Thoracic aorta (tissue), 2 donors: ENCODE data around the gene ALG5. TPM values are rescaled to one million over a fixed set of nuclear protein-coding genes. Genes with fewer than 3 reads are reported as not detected.

Source experiments
- ATAC-seq: fragments of 150-250 bp; one replicate; pipeline ENCODE4 v1.8.0; 2017; ENCODE audit warnings: low read depth; ENCODE audit not compliant: insufficient number of reproducible peaks, low FRiP score
- DNase-seq: peaks from one replicate; pipeline ENCODE4 v3.0.0-alpha.2; 2020; ENCODE audit warnings: low spot score
- H3K27ac ChIP-seq, 2 donors: fragments of 200-600 bp; sonication (generic); 1 replicate in 1 of 2; 2 replicates in 1 of 2; pipeline ENCODE4 v1.5.1; 2016; ENCODE audit warnings: mild to moderate bottlenecking in 2 of 2, moderate library complexity in 2 of 2
- H3K27me3 ChIP-seq: fragments of 200-600 bp; sonication (generic); replicated peaks from 2 replicates; pipeline ENCODE4 v1.6.0; 2016; ENCODE audit warnings: mild to moderate bottlenecking; ENCODE audit not compliant: insufficient read depth
- H3K36me3 ChIP-seq: fragments of 200-600 bp; sonication (generic); one replicate; pipeline ENCODE4 v1.5.1; 2016
- H3K4me1 ChIP-seq, 2 donors: fragments of 200-600 bp; sonication (generic); 1 replicate in 1 of 2; 2 replicates in 1 of 2; pipeline versions ENCODE4 v1.5.1 to v1.6.0; 2016; ENCODE audit warnings: low read depth in 2 of 2, mild to moderate bottlenecking in 1 of 2; ENCODE audit not compliant: control insufficient read depth in 1 of 2
- H3K4me3 ChIP-seq: fragments of 200-600 bp; sonication (generic); 2 replicates; pipeline ENCODE4 v1.5.1; 2016; ENCODE audit warnings: mild to moderate bottlenecking
- H3K9me3 ChIP-seq: fragments of 200-600 bp; sonication (generic); 2 replicates; pipeline ENCODE4 v1.5.1; 2016
- total RNA-seq, 2 donors: library from RNA; depleted of rRNA; stranded (reverse); fragments of >200 nt; gene quantifications; one replicate each; pipeline versions ENCODE4 v1.1.0 to v1.2.3, GENCODE V29; 2016
- TF ChIP-seq, protein P1 (sequence below): fragments of 200-600 bp; sonication (generic); IDR thresholded peaks from one replicate; pipeline ENCODE4 v1.5.1; 2019; ENCODE audit warnings: antibody characterized with exemption

Gene ALG5
- total RNA-seq, 2 donors from 2014 or later = 13.5 to 19.9 TPM

DNA sequence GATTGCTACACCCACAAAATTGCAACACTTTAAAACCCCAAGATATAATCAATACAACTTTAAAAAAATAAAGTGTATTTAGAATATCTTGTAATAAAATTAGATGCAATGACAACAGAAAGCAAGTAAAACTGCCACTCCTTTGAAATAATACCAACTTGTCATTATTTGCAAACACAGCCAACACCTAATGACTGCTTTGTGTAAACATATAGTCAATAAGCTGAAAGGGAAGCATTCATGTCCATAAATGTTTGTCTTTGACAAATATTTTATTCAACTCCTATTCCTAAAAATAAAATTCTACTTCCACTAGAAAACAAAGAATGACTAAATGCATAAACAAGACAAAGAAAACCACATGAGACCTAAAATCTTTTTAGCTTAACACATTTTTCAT is 85.7 kb downstream of the ALG5 start:
- no peaks in the 10 kb centered on the region for H3K36me3 ChIP-seq
- no peak overlapping the region for H3K4me3 ChIP-seq
- DNase-seq (no peak), ATAC-seq (no peak)
- TF ChIP-seq, protein P1, sequence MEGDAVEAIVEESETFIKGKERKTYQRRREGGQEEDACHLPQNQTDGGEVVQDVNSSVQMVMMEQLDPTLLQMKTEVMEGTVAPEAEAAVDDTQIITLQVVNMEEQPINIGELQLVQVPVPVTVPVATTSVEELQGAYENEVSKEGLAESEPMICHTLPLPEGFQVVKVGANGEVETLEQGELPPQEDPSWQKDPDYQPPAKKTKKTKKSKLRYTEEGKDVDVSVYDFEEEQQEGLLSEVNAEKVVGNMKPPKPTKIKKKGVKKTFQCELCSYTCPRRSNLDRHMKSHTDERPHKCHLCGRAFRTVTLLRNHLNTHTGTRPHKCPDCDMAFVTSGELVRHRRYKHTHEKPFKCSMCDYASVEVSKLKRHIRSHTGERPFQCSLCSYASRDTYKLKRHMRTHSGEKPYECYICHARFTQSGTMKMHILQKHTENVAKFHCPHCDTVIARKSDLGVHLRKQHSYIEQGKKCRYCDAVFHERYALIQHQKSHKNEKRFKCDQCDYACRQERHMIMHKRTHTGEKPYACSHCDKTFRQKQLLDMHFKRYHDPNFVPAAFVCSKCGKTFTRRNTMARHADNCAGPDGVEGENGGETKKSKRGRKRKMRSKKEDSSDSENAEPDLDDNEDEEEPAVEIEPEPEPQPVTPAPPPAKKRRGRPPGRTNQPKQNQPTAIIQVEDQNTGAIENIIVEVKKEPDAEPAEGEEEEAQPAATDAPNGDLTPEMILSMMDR = no peak
- peaks cover 8 to 43% of the 10 kb centered on the region in 2 donors for H3K4me1 ChIP-seq
- H3K27ac ChIP-seq = no peak overlapping the region
- H3K27me3 ChIP-seq = no peaks in the 10 kb centered on the region
- H3K9me3 ChIP-seq = no peaks in the 10 kb centered on the region

DNA sequence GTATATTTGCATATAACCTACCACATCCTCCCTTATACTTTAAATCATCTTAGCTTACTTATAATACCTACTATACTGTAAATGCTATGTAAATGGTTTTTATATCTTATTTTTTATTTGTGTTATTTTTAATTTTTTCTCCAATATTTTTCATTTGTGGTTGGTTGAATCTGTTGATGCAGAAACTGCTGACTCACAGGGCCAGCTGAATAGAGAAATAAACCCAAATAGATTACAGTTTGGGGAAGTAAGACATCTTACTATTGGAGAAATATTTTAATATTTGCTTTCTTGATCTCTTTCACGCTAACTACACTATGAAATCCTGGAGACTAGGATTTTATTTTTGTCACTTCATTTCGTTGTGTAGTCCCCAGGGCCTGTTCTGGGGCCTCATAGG is 86.2 kb downstream of the ALG5 start:
- Histone ChIP-seq H3K36me3 (no peaks in the 10 kb centered on the region), H3K9me3 (no peaks in the 10 kb centered on the region), H3K4me3 (no peak overlapping the region), H3K4me1 (peaks cover 8 to 40% of the 10 kb centered on the region in 2 donors), H3K27me3 (no peaks in the 10 kb centered on the region), H3K27ac (no peak overlapping the region)
- ATAC-seq (no peak), DNase-seq (no peak)
- TF ChIP-seq, protein P1 = no peak

DNA sequence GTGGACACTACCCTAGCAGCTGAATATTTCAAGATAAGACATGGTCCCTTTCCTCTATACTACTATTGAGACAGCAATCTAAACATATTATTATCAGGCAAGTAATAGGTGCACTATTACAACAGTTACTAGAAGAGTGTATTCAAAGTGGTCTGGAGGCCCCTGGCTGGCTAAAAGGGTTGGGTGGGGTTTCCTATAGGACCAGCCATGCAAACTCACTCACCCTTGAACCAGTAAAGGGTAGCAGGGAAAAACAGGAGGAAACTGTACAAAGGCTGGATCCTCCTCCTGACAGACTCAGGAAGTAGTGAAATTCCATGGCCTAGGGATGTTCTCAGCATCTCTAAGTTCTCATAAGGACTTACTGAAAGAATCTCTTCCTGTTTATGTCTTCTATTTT is 86.8 kb downstream of the ALG5 start:
- H3K27me3 ChIP-seq = no peaks in the 10 kb centered on the region
- peaks cover 7 to 38% of the 10 kb centered on the region in 2 donors for H3K4me1 ChIP-seq
- TF ChIP-seq, protein P1 = no peak
- DNase-seq (no peak), ATAC-seq (no peak)
- no peaks in the 10 kb centered on the region for H3K36me3 ChIP-seq
- H3K9me3 ChIP-seq = no peaks in the 10 kb centered on the region
- H3K27ac ChIP-seq = no peak overlapping the region
- H3K4me3 ChIP-seq = no peak overlapping the region

DNA sequence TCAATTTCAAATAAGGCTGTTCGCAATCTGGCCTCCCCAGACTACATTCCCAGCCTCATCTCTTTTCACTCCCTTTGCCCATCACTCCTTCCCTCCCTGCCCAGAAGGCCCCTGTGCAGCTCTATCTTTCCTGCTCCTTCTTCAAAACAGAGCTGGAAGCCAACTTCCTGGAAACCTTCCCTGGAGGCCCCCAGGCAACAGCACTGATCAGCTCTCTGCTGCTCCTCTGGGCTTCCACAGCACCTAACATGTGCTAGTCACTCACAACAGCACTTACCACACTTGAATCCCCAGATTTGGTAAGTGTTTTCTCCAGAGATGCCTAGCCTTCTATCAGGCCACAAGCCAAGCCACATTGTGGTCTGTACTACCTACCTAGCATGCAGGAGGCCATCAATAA is 88.6 kb downstream of the ALG5 start:
- no peak for ATAC-seq
- Histone ChIP-seq H3K9me3 (no peaks in the 10 kb centered on the region), H3K4me3 (no peak overlapping the region), H3K36me3 (no peaks in the 10 kb centered on the region), H3K27ac (no peak overlapping the region), H3K4me1 (peaks cover 5 to 28% of the 10 kb centered on the region in 2 donors), H3K27me3 (no peaks in the 10 kb centered on the region)
- no peak for DNase-seq
- TF ChIP-seq, protein P1 = no peak

DNA sequence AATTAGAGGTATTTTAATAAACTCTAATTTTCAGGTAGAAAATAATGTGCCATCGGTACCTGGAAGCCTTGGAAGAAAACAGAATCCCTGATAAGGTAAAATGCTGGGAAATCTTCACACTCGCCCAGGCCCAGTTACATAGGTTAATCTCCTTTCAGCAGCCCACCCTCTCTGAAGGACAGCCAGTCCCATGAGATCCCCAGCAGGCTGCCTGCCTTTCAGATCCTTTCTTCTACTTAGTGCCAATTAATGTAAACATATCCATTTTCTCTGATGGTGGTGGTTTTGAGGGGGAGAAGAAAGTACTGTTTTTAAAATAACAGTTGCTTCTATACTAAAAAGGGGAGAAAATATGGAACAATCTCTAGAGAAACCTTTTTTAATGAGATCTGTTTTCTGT is 91.3 kb downstream of the ALG5 start:
- TF ChIP-seq, protein P1 = no peak
- peaks cover 0 to 5% of the 10 kb centered on the region in 2 donors for H3K4me1 ChIP-seq
- no peak overlapping the region for H3K27ac ChIP-seq
- no peaks in the 10 kb centered on the region for H3K9me3 ChIP-seq
- no peak overlapping the region for H3K4me3 ChIP-seq
- ATAC-seq (no peak), DNase-seq (no peak)
- H3K27me3 ChIP-seq = no peaks in the 10 kb centered on the region
- no peaks in the 10 kb centered on the region for H3K36me3 ChIP-seq
